ENCODE measurements around the gene CD58. TPM values are rescaled to one million over a fixed set of nuclear protein-coding genes. Genes with fewer than 3 reads are reported as not detected.

CD58 gene
- total and polyA plus RNA-seq, 4 donors = 5.1 to 30.2 (median 10.8) TPM

DNA sequence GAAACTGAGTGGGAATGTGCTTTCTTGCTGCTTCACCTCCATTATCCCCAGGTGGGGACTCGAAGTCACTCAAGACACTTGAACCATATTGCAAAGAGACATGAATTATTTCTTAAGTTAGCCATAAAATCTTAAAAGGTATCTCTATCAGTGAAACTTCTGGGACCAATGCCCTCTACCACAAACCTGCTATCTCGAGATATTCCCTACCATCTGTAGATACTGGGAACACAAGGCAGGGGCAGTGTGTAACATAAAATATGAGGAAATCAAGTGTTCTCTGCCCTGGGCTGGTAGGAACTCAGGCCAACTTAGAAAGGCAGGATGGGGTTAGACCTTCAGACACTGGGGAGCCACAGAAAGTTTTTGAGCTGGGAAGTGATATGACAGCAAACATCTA is 1.3 kb upstream of the CD58 start:
- H3K4me1 ChIP-seq (ENCODE audit: control insufficient read depth in 4 of 4, insufficient read depth in 4 of 4, low read length in 3 of 4) = peaks cover 1 to 12% (median 11%) of the 10 kb centered on the region in 4 donors
- TF ChIP-seq FOXA1 (IDR thresholded peaks at IDR 0.05) (no peak), RAD21 (IDR thresholded peaks at IDR 0.05) (no peak), HNF4G (IDR thresholded peaks at IDR 0.05) (no peak), NR2F2 (IDR thresholded peaks at IDR 0.05) (no peak), TAF1 (conservative IDR thresholded peaks at IDR 0.05) (no peak), EGR1 (IDR thresholded peaks at IDR 0.05; ENCODE audit: low read depth in 2 of 2) (no peak), GABPA (IDR thresholded peaks at IDR 0.05 in 1 of 2, conservative IDR thresholded peaks at IDR 0.05 in 1 of 2) (no peak), SP1 (IDR thresholded peaks at IDR 0.05) (no peak), RXRA (IDR thresholded peaks at IDR 0.05) (no peak), JUND (IDR thresholded peaks at IDR 0.05) (no peak), HNF4A (conservative IDR thresholded peaks at IDR 0.05) (no peak), YY1 (IDR thresholded peaks at IDR 0.05) (no peak)
- TF ChIP-seq, protein P1, sequence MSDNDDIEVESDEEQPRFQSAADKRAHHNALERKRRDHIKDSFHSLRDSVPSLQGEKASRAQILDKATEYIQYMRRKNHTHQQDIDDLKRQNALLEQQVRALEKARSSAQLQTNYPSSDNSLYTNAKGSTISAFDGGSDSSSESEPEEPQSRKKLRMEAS (IDR thresholded peaks at IDR 0.05) = no peak
- TF ChIP-seq, protein P2, sequence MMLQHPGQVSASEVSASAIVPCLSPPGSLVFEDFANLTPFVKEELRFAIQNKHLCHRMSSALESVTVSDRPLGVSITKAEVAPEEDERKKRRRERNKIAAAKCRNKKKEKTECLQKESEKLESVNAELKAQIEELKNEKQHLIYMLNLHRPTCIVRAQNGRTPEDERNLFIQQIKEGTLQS (IDR thresholded peaks at IDR 0.05) = no peak
- TF ChIP-seq, protein P3, sequence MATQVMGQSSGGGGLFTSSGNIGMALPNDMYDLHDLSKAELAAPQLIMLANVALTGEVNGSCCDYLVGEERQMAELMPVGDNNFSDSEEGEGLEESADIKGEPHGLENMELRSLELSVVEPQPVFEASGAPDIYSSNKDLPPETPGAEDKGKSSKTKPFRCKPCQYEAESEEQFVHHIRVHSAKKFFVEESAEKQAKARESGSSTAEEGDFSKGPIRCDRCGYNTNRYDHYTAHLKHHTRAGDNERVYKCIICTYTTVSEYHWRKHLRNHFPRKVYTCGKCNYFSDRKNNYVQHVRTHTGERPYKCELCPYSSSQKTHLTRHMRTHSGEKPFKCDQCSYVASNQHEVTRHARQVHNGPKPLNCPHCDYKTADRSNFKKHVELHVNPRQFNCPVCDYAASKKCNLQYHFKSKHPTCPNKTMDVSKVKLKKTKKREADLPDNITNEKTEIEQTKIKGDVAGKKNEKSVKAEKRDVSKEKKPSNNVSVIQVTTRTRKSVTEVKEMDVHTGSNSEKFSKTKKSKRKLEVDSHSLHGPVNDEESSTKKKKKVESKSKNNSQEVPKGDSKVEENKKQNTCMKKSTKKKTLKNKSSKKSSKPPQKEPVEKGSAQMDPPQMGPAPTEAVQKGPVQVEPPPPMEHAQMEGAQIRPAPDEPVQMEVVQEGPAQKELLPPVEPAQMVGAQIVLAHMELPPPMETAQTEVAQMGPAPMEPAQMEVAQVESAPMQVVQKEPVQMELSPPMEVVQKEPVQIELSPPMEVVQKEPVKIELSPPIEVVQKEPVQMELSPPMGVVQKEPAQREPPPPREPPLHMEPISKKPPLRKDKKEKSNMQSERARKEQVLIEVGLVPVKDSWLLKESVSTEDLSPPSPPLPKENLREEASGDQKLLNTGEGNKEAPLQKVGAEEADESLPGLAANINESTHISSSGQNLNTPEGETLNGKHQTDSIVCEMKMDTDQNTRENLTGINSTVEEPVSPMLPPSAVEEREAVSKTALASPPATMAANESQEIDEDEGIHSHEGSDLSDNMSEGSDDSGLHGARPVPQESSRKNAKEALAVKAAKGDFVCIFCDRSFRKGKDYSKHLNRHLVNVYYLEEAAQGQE (IDR thresholded peaks at IDR 0.05) = no peak
- TF ChIP-seq, protein P4, sequence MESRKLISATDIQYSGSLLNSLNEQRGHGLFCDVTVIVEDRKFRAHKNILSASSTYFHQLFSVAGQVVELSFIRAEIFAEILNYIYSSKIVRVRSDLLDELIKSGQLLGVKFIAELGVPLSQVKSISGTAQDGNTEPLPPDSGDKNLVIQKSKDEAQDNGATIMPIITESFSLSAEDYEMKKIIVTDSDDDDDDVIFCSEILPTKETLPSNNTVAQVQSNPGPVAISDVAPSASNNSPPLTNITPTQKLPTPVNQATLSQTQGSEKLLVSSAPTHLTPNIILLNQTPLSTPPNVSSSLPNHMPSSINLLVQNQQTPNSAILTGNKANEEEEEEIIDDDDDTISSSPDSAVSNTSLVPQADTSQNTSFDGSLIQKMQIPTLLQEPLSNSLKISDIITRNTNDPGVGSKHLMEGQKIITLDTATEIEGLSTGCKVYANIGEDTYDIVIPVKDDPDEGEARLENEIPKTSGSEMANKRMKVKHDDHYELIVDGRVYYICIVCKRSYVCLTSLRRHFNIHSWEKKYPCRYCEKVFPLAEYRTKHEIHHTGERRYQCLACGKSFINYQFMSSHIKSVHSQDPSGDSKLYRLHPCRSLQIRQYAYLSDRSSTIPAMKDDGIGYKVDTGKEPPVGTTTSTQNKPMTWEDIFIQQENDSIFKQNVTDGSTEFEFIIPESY (IDR thresholded peaks at IDR 0.05) = no peak
- no peaks in the 10 kb centered on the region for H3K9me3 ChIP-seq (ENCODE audit: control insufficient read depth in 4 of 4, low read length in 3 of 4)
- WGBS = 92% methylated on average over 2 of the region's 2 CpGs
- no peaks in the 10 kb centered on the region for H3K27me3 ChIP-seq (ENCODE audit: control insufficient read depth in 4 of 4, insufficient read depth in 4 of 4, low read length in 3 of 4)
- H3K27ac ChIP-seq (ENCODE audit: low read depth in 1 of 2, low read length in 2 of 2) = no peak overlapping the region
- no peak overlapping the region for H3K9ac ChIP-seq (ENCODE audit: low read depth in 1 of 2, low read length in 2 of 2)
- no peaks in the 10 kb centered on the region for H3K36me3 ChIP-seq (ENCODE audit: control insufficient read depth in 4 of 4, insufficient read depth in 3 of 4, low read depth in 1 of 4, low read length in 3 of 4)
- H3K4me3 ChIP-seq (ENCODE audit: low read depth in 1 of 3, low read length in 3 of 3) = no peak overlapping the region
- DNase-seq (ENCODE audit: low spot score) = no peak

DNA sequence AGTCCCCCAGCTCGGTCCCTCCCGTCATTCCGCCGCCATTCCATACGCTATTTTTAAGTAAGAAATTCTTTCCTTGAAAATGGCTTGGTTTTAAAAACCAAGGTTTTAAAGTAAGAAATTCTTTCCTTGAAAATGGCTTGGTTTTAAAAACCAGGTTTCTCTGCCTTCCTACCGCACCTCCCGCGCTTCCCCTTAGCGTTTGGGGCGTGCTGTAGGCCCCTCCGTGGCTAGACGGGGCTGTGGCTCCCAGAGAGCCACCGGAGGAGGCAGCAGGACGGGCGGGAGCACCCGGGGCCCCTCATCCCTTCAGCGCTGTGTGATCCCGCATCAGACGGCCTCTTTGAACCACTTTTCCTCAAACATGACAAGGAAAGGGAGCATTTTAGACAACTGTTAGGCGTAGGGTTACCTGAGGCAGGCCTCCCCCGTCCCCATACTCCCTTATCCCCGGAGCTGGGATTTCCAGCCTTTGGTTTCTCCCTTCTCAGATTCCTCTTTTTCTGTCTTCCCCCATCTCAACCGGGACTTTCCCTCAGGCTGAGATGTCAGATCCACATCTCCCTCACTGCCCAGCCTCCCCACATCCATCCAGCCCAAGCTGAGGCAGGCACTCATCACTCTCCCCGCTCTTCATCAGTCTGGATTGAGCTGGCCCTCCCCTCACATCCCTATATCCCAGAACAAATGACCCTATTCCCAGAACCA is 541 bp upstream of the CD58 start:
- Histone ChIP-seq H3K27ac (ENCODE audit: low read depth in 1 of 2, low read length in 2 of 2) (peak overlapping the region; percentile 40 to 97), H3K36me3 (ENCODE audit: control insufficient read depth in 4 of 4, insufficient read depth in 3 of 4, low read depth in 1 of 4, low read length in 3 of 4) (no peaks in the 10 kb centered on the region), H3K4me3 (ENCODE audit: low read depth in 1 of 3, low read length in 3 of 3) (peak overlapping the region in 1 of 3 donors; percentile 91), H3K9ac (ENCODE audit: low read depth in 1 of 2, low read length in 2 of 2) (peak overlapping the region in 1 of 2 donors; percentile 25), H3K27me3 (ENCODE audit: control insufficient read depth in 4 of 4, insufficient read depth in 4 of 4, low read length in 3 of 4) (no peaks in the 10 kb centered on the region), H3K4me1 (ENCODE audit: control insufficient read depth in 4 of 4, insufficient read depth in 4 of 4, low read length in 3 of 4) (peaks cover 1 to 12% (median 11%) of the 10 kb centered on the region in 4 donors), H3K9me3 (ENCODE audit: control insufficient read depth in 4 of 4, low read length in 3 of 4) (no peaks in the 10 kb centered on the region)
- 17% methylated on average over 24 of the region's 24 CpGs for WGBS
- no peak for DNase-seq (ENCODE audit: low spot score)
- no peak for TF ChIP-seq SP1 (IDR thresholded peaks at IDR 0.05)
- TF ChIP-seq, protein P1 (IDR thresholded peaks at IDR 0.05) = no peak
- TF ChIP-seq, protein P5, sequence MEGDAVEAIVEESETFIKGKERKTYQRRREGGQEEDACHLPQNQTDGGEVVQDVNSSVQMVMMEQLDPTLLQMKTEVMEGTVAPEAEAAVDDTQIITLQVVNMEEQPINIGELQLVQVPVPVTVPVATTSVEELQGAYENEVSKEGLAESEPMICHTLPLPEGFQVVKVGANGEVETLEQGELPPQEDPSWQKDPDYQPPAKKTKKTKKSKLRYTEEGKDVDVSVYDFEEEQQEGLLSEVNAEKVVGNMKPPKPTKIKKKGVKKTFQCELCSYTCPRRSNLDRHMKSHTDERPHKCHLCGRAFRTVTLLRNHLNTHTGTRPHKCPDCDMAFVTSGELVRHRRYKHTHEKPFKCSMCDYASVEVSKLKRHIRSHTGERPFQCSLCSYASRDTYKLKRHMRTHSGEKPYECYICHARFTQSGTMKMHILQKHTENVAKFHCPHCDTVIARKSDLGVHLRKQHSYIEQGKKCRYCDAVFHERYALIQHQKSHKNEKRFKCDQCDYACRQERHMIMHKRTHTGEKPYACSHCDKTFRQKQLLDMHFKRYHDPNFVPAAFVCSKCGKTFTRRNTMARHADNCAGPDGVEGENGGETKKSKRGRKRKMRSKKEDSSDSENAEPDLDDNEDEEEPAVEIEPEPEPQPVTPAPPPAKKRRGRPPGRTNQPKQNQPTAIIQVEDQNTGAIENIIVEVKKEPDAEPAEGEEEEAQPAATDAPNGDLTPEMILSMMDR (IDR thresholded peaks at IDR 0.05; ENCODE audit: low read depth, low read length, missing input control) = no peak
- no peak for TF ChIP-seq RAD21 (IDR thresholded peaks at IDR 0.05)
- no peak for TF ChIP-seq HNF4G (IDR thresholded peaks at IDR 0.05)
- TF ChIP-seq FOXA2 (IDR thresholded peaks at IDR 0.05) = no peak
- TF ChIP-seq EGR1 (IDR thresholded peaks at IDR 0.05; ENCODE audit: low read depth in 2 of 2) = no peak
- TF ChIP-seq YY1 (IDR thresholded peaks at IDR 0.05) = no peak
- no peak for TF ChIP-seq NR2F2 (IDR thresholded peaks at IDR 0.05)
- no peak for TF ChIP-seq HNF4A (conservative IDR thresholded peaks at IDR 0.05)
- TF ChIP-seq JUND (IDR thresholded peaks at IDR 0.05) = no peak
- TF ChIP-seq, protein P2 (IDR thresholded peaks at IDR 0.05) = no peak
- TF ChIP-seq GABPA (IDR thresholded peaks at IDR 0.05 in 1 of 2, conservative IDR thresholded peaks at IDR 0.05 in 1 of 2) = no peak
- no peak for TF ChIP-seq RXRA (IDR thresholded peaks at IDR 0.05)
- TF ChIP-seq FOXA1 (IDR thresholded peaks at IDR 0.05) = no peak
- no peak for TF ChIP-seq TAF1 (conservative IDR thresholded peaks at IDR 0.05)
- TF ChIP-seq, protein P4 (IDR thresholded peaks at IDR 0.05) = no peak
